HepG2 (cell line): ENCODE results near the gene KCNB1. TPM values are rescaled to one million over a fixed set of nuclear protein-coding genes. Genes with fewer than 3 reads are reported as not detected.
A peak's percentile ranks its signal among the peaks of the same experiment; 100 is the strongest.

Experiments used
- ATAC-seq: fragments of 200-7000 bp; cut with Tn5 transposase; 3 replicates; pipeline ENCODE4 v1.9.1; 2020; ENCODE audit warnings: mild to moderate bottlenecking, moderate library complexity
- BruUV-seq: library from RNA; stranded (reverse); fragments of 400-500 nt; replicated peaks from 2 replicates; lab custom pipeline; 2021; lab: Mats Ljungman, UMichigan
- CTCF ChIA-PET: fragments of 300-600 bp; formaldehyde crosslinking; extraction: SDS; loops from one replicate; lab custom pipeline; 2021; ENCODE audit warnings: low total read pairs, inconsistent platforms, low intra/inter-chr PET ratio; lab: Yijun Ruan, JAX
- POLR2A ChIA-PET: fragments of 350-600 bp; sonication (Branson Sonifier 250); formaldehyde crosslinking; loops from one replicate; lab custom pipeline; 2020; ENCODE audit warnings: antibody characterized with exemption, inconsistent platforms; lab: Yijun Ruan, JAX
- DNase-seq: peaks from one replicate; pipeline ENCODE4 v3.0.0-alpha.2; 2015; ENCODE audit warnings: low spot score
- FAIRE-seq: peaks from 3 replicates; lab custom pipeline; 2011; peaks lifted over from hg19 to GRCh38; lab: Jason Lieb, UNC
- H2AFZ ChIP-seq: one replicate; pipeline ENCODE4 v1.6.1; 2011; ENCODE audit warnings: low read length, inconsistent platforms
- H3K27ac ChIP-seq: fragments of 300-600 bp; 3 replicates; pipeline ENCODE4 v1.8.0; 2011; ENCODE audit warnings: mixed run types, mild to moderate bottlenecking, mixed read lengths, low read length, inconsistent platforms; ENCODE audit not compliant: insufficient read depth; ENCODE audit errors: extremely low read length
- H3K27me3 ChIP-seq, 2 experiments: fragments of 200-600 bp in 1 of 2; 2 replicates in 1 of 2; 3 replicates in 1 of 2; pipeline versions ENCODE4 v1.6.0 to v1.8.0; 2011; ENCODE audit warnings: low read length in 2 of 2, mild to moderate bottlenecking in 2 of 2, moderate library complexity in 2 of 2, inconsistent platforms in 1 of 2; ENCODE audit not compliant: insufficient read depth in 2 of 2, control insufficient read depth in 1 of 2
- H3K36me3 ChIP-seq, 2 experiments: fragments of 200-600 bp in 1 of 2; replicated peaks in 1 of 2; 2 replicates in 1 of 2; 3 replicates in 1 of 2; pipeline versions ENCODE4 v1.5.1 to v1.8.0; 2011; ENCODE audit warnings: low read length in 2 of 2, inconsistent platforms in 1 of 2; ENCODE audit not compliant: insufficient read depth in 2 of 2, control insufficient read depth in 1 of 2
- H3K4me1 ChIP-seq: 2 replicates; pipeline ENCODE4 v1.5.1; 2012; ENCODE audit warnings: low read length, inconsistent platforms; ENCODE audit not compliant: insufficient read depth
- H3K4me2 ChIP-seq: 2 replicates; pipeline ENCODE4 v1.6.0; 2011; ENCODE audit warnings: low read depth, low read length, inconsistent platforms
- H3K4me3 ChIP-seq, 3 experiments: fragments of 200-600 bp in 1 of 3; sonication (generic), shearing (Covaris generic) in 1 of 3; replicated peaks in 1 of 3; 2 replicates each; pipeline ENCODE4 v1.5.1; 2011 to 2016; ENCODE audit warnings: low read length in 3 of 3, inconsistent platforms in 2 of 3, low read depth in 2 of 3, mild to moderate bottlenecking in 2 of 3, control low read depth in 1 of 3, mixed read lengths in 1 of 3; ENCODE audit not compliant: insufficient read depth in 1 of 3
- H3K79me2 ChIP-seq: one replicate; pipeline ENCODE4 v1.6.1; 2011; ENCODE audit warnings: low read length, inconsistent platforms; ENCODE audit not compliant: insufficient read depth
- H3K9ac ChIP-seq: 2 replicates; pipeline ENCODE4 v1.6.0; 2011; ENCODE audit warnings: mild to moderate bottlenecking, low read depth, low read length, inconsistent platforms; ENCODE audit not compliant: insufficient read depth
- H3K9me3 ChIP-seq: 2 replicates; pipeline ENCODE4 v1.5.1; 2012; ENCODE audit warnings: mild to moderate bottlenecking, low read length
- H4K20me1 ChIP-seq: 2 replicates; pipeline ENCODE4 v1.6.0; 2011; ENCODE audit warnings: inconsistent platforms, mild to moderate bottlenecking, low read length, moderate library complexity; ENCODE audit not compliant: insufficient read depth
- CEBPB ChIP-seq: IDR thresholded peaks from 2 replicates; pipeline ENCODE4 v1.6.1; 2011; ENCODE audit warnings: low read depth, low read length, improper control_type of control experiment, borderline replicate concordance
- HHEX ChIP-seq: IDR thresholded peaks from 2 replicates; pipeline ENCODE4 v1.6.1; 2016; ENCODE audit warnings: control low read depth
- RBFOX2 ChIP-seq: fragments of 200-400 bp; formaldehyde crosslinking; IDR thresholded peaks from 2 replicates; pipeline ENCODE4 v1.6.1; 2017; ENCODE audit warnings: low read depth, mild to moderate bottlenecking, low read length
- SMARCE1 ChIP-seq: fragments of 450-650 bp; IDR thresholded peaks from 2 replicates; pipeline ENCODE4 v1.6.1; 2017; ENCODE audit warnings: borderline replicate concordance
- SPEN ChIP-seq: sonication (generic); formaldehyde crosslinking; IDR thresholded peaks from 2 replicates; pipeline ENCODE4 v1.5.1; 2020; ENCODE audit warnings: low read depth, mild to moderate bottlenecking, missing genetic modification reagents
- SUZ12 ChIP-seq: fragments of 150-350 bp; IDR thresholded peaks from 2 replicates; pipeline ENCODE4 v1.6.1; 2014; ENCODE audit warnings: low read depth, low read length
- ZNF773 ChIP-seq: sonication (generic); formaldehyde crosslinking; IDR thresholded peaks from 2 replicates; pipeline ENCODE4 v1.4.0; 2020; ENCODE audit warnings: missing genetic modification reagents, borderline replicate concordance
- ZNF883 ChIP-seq: sonication (generic); formaldehyde crosslinking; IDR thresholded peaks from 2 replicates; pipeline ENCODE4 v1.5.1; 2020; ENCODE audit warnings: mild to moderate bottlenecking, missing genetic modification reagents; ENCODE audit errors: not compliant biosample characterization
- WGBS: methylation state at CpG from one replicate; pipeline ENCODE4 v1.1.6; 2017; ENCODE audit warnings: low lambda C conversion rate; 5-methylcytosine and 5-hydroxymethylcytosine counted together
- in situ Hi-C: cut with HindIII; loops from 2 replicates; pipeline ENCODE4 v1.10.0; 2017; ENCODE audit warnings: low pct_unique_long_range_greater_than_20kb; ENCODE audit not compliant: extremely low pct_ligation_motif_present
- intact Hi-C: fragments of 100-400 bp; cut with micrococcal nuclease; formaldehyde crosslinking; loops from one replicate; pipeline ENCODE4 v1.10.0; 2022; ENCODE audit not compliant: unreplicated experiment
- polyA plus RNA-seq, 8 experiments: library from polyadenylated mRNA; depleted of rRNA in 3 of 8; stranded (reverse) in 7 of 8; unstranded in 1 of 8; fragments of >200 nt; fragmentation: Illumina TruSeq in 4 of 8; extraction: Trizol in 4 of 8; gene quantifications; 2 replicates each; pipeline versions ENCODE4 v1.2.1 to v1.2.3, GENCODE V29; 2011 to 2016; ENCODE audit warnings: low read depth in 4 of 8, missing spikeins in 1 of 8, mixed read lengths in 1 of 8; ENCODE audit not compliant: insufficient read depth in 1 of 8
- total RNA-seq, 5 experiments: library from RNA; depleted of rRNA; stranded (reverse); fragments of >200 nt; fragmentation: Illumina TruSeq; extraction: Trizol; gene quantifications; 2 replicates each; pipeline ENCODE4 v1.2.3, GENCODE V29; 2016; ENCODE audit warnings: low read depth in 1 of 5
- TF ChIP-seq, protein P1 (sequence below): sonication (generic); formaldehyde crosslinking; IDR thresholded peaks from 2 replicates; pipeline ENCODE4 v1.9.0; 2021; ENCODE audit warnings: missing genetic modification reagents, borderline replicate concordance

The KCNB1 gene
- total and polyA plus RNA-seq, 2 of the 13 experiments (the other 11 are each of a cell fraction or from before 2014, with no cell fraction given), result 0.02 TPM; not detected in 1

- TF ChIP-seq, protein P1, sequence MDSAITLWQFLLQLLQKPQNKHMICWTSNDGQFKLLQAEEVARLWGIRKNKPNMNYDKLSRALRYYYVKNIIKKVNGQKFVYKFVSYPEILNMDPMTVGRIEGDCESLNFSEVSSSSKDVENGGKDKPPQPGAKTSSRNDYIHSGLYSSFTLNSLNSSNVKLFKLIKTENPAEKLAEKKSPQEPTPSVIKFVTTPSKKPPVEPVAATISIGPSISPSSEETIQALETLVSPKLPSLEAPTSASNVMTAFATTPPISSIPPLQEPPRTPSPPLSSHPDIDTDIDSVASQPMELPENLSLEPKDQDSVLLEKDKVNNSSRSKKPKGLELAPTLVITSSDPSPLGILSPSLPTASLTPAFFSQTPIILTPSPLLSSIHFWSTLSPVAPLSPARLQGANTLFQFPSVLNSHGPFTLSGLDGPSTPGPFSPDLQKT (CRISPR knock-in tag), result no peak
- TF ChIP-seq ZNF773 (CRISPR knock-in tag), result no peak
- no peak for TF ChIP-seq SMARCE1
- no peak for TF ChIP-seq HHEX (CRISPR knock-in tag)
- TF ChIP-seq SPEN (CRISPR knock-in tag), result no peak
- TF ChIP-seq RBFOX2, result no peak
- TF ChIP-seq SUZ12, result no peak
Measured at GRCh38 chr20:49415668-49416044, 66.8 kb downstream of the KCNB1 start (continued).

DNA sequence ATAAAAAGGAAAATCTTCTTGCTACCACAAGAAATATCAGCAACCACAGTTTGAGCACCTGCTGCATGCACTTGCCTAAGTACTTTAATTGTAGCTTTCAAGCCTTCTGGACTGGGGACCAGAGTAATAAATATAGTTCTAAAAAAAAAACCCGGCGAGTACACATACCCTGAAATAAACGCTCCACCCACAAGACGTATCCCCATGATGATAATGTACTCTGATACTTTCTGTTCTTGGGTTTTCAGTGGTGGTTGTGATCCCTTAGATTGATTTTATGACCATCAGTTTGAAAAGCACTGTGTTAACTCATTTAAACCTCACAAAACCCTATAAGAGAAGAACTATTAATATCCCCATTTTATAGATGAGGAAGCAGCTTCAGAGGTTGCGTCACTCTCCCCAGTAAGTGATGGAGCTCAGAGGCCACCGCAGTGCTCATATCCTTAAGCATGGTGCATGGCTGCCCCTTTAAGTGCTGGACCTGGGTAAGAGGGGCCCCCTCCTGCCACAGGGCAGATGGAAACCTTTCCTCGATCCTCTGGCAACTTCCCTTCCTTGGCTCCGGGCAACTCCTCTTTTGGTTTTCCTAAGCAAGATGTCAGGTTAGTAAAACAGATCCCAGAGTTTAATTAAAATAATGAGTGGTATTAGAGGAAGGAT, 67.3 kb downstream of the KCNB1 start:
- H3K27me3 ChIP-seq, result peaks cover 9 to 47% of the 10 kb centered on the region in 2 experiments; a peak in 4 of 5 replicates
- FAIRE-seq (no peak), DNase-seq (no peak), ATAC-seq (no peak)
- H2AFZ ChIP-seq, result no peak overlapping the region
- in situ Hi-C loops (no loop called here), intact Hi-C loops (no loop called here)
- no peak overlapping the region for H3K4me3 ChIP-seq
- no peaks in the 10 kb centered on the region for H4K20me1 ChIP-seq
- TF ChIP-seq ZNF883 (CRISPR knock-in tag) (no peak), CEBPB (peak; percentile 53)
- CTCF ChIA-PET, result no interaction called here
- H3K9me3 ChIP-seq, result no peaks in the 10 kb centered on the region
- H3K4me1 ChIP-seq, result no peaks in the 10 kb centered on the region
- no peak overlapping the region for H3K4me2 ChIP-seq
- POLR2A ChIA-PET, result no interaction called here
- no peak overlapping the region for H3K9ac ChIP-seq
- no peaks in the 10 kb centered on the region for H3K79me2 ChIP-seq
- no peak overlapping the region for H3K27ac ChIP-seq
- 54% methylated on average over 8 of the region's 8 CpGs for WGBS
- no peaks in the 10 kb centered on the region for H3K36me3 ChIP-seq
- BruUV-seq, result no TSS peak
